Measurements from ENCODE around the gene LDB2.

Gene LDB2

DNA sequence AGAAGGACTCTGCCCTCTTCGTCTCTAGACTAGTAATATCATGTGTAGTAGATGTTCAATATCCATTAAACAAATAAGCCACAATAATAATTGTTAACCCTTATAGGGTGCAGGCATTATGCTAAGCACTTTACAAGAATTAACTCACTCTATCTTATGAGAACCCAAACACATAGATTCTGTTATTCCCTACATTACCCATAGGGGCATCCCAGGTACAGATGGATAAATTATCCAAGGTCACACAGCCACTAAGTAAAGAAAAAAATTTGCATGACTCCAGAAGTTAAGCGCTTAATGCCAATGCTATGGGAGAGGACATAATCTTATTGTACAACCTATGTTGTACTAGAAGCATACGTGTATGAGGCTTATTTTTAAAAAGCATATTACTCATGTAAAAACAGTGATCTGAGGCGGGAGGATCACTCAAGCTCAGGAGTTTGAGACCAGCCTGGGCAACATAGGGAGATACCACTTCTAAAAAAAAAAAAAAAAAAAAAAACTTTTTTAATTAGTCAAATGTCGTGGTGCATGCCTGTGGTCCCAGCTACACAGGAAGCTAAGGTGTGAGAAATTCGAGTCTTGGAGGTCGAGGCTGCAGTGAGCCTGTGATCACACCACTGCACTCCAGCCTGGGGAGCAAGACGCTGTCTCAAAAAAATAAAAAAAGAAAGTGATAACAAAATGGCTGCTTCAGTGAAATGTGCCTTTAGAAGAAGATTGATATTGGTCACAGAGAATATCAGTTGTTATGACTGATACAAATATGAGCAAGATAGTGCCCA, 13.6 kb downstream of the LDB2 start:
- no peak for DNase-seq (ENCODE audit: low read depth, low spot score)

DNA sequence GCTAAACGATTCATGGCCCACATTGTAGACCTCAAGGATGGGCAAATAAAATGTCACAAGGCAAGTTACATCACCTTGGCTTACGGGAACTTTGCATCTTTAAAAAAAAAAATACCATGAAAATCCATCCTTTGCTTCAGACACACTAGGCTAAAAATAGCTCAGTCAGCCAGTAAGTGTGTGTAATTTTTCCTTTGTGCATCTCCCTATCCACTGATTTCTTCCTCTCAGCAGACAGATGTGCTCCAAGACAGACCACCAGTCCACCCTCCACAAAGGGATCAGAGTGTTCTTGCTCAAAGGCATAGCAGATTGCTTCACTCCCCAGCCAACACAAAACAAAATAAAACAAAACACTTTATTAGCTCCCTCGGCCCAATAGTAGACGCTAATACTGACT, 14.6 kb downstream of the LDB2 start:
- no peak for DNase-seq (ENCODE audit: low read depth, low spot score)

DNA sequence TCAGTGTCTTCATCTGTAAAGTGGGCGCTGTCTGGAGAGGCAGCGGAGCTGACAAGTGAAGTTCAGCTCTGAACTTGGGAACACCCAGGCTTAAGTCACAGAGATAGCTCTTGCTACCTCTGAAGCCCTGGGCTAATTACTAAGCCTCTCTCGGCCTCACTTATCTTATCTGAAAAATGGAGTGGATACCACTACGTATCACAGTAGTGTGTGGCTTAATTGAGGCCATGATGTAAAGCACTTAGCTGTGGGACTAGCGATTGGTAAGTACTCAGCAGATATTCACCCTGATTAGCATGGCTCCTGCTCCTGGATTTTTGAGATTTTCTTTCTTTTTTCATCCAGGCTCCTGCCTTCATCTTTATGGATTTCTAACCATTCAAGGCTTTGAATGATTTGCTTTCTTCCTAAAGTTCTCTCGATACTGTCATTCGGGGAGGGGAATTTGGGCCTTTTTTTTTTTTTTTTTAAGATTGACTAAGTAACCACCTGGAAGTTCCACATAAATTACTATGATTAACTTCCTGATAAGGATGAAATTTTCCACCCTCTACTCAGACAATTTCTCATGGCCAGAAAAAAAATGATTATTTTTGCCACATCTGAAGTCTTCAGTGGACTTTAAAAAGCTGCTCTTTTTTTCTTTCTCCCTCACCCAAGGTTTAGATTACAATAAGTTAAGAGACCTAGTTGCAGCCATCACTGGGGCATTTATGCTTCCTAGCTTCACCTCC, 17.1 kb downstream of the LDB2 start:
- no peak for DNase-seq (ENCODE audit: low read depth, low spot score)

DNA sequence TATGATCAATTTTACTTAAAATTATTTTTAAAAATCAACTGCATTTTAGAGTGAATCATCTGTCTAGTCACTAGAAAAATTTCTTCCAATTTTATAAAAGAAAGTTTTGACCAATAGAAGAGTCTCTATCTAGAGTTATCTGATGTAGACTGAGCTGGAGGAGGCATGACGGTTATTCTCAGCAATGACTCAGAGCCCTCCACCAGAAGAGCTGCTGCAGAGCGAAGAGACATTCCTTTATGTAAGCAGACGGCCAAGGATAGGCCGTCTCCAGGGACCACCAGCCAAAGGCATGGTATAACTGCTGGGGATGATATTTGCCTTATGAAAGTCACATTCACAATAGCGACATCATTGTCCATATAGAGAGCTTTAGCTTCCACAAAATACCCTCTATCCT, 23.0 kb downstream of the LDB2 start:
- DNase-seq (ENCODE audit: low read depth, low spot score): no peak

DNA sequence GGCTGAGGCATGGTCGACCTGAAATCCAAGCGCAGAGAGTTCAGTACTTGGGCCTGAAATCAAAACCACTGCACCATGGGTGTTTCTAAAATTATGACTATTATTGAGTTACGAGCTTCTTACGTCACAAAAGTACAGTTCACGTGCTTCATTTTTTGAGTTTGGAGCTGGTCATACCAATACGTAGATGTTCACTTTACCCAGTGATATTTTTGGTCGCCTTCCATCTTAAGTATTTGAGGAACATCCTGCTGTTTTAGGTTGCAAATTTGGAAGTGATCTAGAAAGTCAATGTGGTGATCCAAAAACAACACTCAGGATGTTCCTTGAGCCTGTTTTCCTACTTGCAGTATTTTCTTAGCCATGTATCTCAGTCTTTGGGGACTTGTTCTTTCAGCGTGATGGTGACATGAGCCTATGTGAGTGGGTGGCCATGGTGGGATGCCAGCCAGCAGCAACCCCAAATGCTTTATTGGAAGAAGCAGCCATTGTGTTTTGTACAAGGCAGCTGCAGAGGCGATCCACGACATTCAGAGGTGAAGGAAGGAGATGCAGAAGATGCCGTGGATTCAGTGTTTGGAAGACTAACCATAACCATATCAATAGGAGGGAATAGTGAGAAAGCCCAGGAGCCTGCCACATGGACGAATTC, 28.7 kb downstream of the LDB2 start:
- no peak for DNase-seq (ENCODE audit: low read depth, low spot score)

DNA sequence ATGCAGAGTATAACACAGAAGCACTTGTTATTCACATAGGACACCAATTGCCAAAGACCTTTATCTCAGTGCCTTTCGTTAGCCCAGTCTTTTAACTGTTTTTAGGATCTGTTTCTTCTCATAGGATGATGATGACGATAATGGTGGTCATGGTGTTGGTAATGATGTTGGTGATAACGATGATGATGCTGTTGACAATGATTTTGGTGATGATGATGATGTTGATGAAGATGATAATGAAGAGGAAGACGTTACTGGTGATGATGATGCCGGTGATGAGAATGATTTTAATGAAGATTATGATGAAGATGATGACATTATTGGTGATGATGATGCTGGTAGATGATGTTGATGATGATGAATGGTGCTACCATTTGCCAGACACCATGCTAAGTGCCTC, 29.8 kb downstream of the LDB2 start:
- DNase-seq (ENCODE audit: low read depth, low spot score): no peak

DNA sequence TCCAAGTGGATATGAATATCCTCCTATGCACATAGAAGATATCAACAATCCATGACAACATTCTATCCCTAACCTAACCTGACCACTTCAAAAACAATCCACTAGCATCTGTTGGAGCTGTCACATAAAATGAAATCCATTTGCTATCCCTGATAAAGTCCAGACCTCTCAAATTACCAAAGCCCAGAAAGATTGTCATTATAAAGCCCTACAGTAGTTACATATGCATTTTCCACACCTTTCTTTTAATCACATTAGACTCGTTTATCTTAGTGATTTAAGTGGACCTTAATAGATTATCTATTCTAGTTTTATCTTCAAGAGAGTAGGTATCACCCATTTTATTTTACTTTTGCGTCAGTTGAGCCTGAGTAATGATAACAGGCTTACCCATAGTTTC, 30.6 kb downstream of the LDB2 start:
- no peak for DNase-seq (ENCODE audit: low read depth, low spot score)

DNA sequence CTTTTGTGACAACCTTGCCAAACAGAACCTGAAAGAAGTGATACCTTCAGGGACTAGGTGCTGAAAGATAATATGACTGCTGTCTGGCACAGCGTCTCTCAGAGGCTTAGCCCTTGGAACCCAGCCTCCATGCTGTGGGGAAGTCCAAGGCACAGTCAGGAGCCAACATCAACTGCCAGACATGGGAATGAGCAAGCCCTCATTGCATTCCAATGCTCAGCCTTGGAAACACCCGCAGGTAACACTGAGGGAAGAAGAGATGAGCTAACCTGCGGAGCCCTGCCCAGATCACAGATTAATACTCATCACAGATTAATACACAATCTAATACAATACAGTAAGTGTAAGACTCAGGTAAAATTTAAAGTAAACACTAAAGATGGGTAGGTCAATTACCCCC, 31.5 kb downstream of the LDB2 start:
- no peak for DNase-seq (ENCODE audit: low read depth, low spot score)

DNA sequence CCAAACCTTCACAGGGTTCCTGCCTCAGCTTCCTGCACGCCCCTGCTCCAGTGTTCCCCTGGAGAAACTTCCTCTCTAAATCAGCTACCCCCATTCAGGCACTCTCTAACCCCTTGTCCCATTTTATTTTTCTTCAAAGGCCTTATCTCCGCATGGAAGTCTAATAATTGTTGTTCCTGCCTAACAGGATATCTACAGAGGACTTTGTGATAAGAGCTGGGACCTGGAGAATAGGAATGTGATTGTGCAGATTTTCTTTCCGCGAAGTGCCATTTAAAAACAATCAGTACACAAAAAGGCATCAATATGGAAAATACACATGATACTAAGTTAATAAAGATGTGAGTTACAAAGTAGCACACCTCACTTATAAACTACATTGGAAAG, 32.6 kb downstream of the LDB2 start:
- no peak for DNase-seq (ENCODE audit: low read depth, low spot score)

DNA sequence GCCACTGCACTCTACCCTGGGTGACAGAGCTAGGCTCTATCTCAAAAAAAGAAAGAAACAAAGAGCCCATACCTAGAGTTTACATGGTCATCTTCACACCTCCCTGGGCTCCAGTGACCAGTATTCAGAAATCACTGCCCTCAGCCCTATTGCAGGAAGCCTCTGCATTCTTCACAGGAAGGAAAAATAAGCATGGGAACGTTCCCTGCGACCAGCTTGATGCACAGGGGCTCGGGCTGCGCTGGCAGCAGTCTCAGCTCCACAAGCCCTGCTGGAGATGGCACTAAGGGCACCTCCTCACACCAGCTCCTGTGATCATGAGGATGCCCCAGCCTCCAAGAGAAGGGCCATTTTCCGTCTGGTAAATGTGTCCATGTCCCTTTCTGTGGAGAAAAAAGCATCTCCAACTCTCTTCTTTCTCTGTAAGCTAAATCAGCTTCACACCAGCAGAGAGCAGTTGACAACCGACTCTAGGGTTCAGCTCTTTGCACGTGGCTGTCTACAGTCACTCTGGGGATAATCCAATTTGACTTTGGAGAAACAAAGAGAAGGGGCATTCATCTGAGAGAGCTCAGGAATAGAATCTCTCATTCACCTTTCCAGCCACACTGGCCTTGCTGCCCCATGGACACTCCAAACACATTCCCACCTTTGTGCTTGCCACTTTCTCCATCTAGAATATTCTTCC, 33.1 kb downstream of the LDB2 start:
- no peak for DNase-seq (ENCODE audit: low read depth, low spot score)

DNA sequence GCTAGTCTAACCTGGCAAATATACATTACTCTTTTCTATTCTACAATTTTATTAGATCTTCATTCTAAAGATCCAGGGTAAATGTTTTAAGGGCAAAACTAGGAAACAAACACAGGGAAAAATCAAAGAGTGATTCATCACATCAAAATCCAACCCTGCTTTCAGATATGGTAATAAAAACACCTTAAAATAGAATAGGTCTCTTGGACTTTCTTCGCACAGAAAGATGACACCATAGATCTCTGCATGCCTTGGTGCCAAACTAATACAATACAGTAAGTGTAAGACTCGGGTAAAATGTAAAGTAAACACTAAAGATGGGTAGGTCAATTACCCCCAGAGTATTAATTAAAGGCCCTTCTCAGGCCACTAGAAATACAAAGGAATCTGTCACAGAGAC, 34.2 kb downstream of the LDB2 start:
- DNase-seq (ENCODE audit: low read depth, low spot score): no peak

DNA sequence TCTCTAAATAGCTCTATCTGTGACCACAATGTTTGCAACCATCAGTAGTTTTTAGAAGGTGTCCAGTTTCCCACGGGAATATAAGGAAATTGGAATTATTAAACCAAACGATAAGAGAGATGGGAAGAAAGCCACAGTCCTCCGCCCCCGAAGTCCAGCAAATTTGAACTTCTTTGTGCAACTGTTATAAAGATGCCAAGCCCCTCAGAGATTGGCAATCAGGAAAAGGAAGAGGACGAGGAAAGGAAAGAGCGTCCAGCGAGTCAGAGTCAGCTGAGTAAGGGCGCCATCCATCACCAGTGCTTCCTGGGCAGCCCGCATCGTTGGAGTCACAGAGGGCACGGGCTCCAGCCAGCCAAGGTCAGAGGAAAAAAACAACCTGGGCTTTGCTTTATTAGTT, 35.7 kb downstream of the LDB2 start:
- no peak for DNase-seq (ENCODE audit: low read depth, low spot score)

DNA sequence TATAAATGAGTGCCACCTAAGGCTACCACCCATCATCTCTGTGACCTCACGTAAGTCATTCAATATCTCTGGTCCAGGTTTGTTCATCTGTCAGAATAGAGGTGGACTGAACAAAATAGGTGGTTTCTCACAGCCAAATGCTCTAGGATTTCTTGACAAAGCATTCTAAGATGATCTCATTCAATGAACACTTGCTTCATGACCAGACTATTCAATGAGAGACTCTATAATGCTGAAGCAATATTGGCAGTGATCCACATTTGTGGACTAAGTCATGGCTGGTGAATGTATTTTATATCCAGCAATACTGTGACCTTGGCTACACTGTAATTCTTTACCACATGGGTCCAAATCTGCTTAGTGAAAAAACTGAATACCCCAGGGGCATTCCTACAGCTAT, 37.9 kb downstream of the LDB2 start:
- no peak for DNase-seq (ENCODE audit: low read depth, low spot score)

DNA sequence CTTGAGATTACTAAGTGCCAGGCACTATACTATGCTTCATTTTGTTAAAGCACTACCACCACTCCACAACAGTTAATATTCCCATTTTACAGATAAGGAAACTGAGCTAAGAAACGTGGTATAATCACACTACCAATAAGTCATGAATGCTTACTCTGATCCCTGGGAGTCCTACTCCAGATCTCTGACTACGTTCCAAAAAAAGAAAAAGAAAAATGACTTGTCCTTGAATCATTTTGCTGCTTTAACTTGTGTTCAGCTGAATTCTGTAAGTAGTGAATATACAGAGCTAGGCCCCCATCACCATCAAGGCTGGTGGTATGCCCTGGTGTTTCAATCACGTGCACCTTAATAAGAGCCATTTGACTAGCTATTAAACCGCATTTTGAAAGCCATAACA, 39.4 kb downstream of the LDB2 start:
- DNase-seq (ENCODE audit: low read depth, low spot score): no peak

DNA sequence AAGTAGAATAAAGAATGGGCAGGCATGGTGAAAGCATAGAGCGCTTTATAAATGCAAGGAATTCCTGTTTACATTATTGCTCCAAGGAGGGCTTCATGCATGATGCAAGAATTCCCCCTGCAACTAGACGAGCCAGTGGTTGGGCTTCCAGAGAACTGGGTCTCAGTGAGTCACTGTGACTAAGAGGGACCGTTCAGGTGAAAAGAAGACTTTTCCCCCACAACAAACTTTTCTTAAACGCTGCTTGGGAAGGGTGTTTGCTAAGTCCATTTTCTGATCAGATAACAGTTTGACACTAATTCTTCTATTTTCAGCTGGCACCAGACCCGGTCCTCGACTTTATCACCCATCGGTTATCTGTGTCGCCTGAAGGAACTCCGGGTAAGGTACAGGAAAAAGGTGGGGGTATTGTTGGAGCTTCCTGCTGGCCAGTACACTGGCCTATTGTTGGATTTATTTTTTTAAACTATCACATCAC, 40.1 kb downstream of the LDB2 start:
- DNase-seq (ENCODE audit: low read depth, low spot score): peak; percentile 23

DNA sequence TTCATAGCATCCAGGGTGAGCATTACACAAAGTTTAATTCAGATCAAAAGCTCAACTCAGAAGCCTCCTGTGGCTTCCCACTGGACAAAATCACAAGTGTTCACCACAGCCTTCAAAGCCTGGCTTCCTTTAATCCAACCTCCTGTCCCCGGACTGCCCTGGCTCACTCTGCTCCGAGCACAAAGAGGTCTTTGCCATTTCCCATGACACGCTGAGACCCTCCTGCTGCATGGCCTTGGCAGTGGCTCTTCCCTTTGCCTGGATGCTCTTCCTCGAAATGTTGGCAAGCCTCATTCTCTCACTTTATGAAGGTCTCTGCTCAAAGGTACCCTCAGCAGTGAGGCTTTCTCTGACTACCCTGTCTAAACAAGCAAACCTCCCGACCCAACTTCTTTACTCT, 41.0 kb downstream of the LDB2 start:
- no peak for DNase-seq (ENCODE audit: low read depth, low spot score)

DNA sequence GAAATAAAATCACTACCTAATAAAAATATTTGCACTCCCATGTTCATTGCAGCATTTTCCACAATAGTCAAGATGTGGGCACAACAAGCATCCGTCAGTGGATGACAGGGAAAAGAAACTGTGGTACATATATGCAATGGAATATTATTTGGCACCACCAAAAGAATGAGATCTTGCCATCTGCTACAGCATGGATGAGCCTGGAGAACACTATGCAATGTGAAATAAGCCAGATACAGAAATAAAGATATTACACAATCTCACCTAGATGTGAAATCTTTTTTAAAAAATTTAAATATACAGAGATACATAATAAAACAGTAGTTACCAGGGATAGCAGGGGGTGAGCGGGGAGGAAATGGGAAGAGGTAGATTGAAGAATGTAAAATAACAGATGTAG, 44.8 kb downstream of the LDB2 start:
- DNase-seq (ENCODE audit: low read depth, low spot score): no peak

DNA sequence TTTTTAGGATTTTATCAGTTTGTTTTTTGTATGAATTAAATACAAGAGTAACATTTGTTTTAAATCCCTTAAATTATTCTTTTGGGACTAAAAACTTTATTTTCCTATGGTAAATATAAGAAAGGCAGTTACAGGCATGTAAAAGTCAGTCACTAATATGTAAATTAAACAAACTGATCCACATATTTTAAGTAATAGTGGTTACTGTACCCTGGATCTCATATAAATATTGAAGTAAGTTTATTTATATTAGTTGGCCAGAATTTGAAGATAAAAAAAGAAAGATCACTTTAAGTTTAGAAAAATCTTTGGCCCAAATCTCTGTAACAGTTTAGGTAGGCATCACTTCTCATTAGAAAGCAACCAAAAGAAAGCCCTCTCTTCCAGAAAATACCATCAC, 45.8 kb downstream of the LDB2 start:
- DNase-seq (ENCODE audit: low read depth, low spot score): no peak

DNA sequence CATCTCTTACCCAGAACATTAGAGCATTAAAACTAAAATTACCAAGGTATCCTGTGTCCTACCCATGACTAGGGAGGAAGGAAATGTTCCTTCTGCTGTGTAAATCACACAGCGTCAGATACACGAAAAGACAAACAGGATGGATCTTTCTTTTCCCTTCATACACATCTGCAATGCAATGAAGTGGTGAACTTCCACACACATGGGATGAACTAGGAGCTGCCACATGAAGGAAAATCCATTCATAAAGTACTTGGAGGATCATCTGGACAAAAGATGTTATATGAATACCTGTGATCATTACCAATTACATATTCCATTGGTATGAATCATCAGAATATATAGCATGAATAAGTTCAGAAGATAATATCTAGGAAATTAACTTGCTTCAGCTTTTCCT, 46.2 kb downstream of the LDB2 start:
- no peak for DNase-seq (ENCODE audit: low read depth, low spot score)

DNA sequence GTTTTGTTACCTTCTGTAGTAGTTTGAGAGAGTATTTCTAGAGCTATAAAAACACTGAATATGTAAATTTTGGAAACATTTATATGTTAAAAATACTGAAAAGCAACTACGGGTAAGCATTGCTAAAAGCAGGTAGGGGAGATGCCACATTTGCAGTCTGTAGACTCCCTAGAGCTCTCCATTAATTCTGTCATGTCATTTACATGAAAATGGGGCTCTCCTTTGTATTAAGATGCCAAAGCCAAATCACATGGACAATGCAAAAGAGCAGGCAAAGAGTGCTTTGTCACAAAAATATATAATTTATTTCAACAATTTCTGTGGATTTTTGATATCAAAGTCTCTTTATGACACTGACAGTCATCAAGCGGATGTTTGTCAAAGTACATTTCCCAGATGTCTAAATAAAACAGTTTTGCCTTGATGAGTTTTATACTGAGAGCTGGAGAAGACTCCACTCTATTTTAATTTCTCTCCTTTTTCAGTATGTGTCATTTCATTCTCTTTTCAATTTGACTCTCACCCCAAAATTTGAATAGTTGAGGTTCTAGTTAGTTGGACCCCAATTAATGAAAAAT, 51.8 kb downstream of the LDB2 start:
- no peak for DNase-seq (ENCODE audit: low read depth, low spot score)

DNA sequence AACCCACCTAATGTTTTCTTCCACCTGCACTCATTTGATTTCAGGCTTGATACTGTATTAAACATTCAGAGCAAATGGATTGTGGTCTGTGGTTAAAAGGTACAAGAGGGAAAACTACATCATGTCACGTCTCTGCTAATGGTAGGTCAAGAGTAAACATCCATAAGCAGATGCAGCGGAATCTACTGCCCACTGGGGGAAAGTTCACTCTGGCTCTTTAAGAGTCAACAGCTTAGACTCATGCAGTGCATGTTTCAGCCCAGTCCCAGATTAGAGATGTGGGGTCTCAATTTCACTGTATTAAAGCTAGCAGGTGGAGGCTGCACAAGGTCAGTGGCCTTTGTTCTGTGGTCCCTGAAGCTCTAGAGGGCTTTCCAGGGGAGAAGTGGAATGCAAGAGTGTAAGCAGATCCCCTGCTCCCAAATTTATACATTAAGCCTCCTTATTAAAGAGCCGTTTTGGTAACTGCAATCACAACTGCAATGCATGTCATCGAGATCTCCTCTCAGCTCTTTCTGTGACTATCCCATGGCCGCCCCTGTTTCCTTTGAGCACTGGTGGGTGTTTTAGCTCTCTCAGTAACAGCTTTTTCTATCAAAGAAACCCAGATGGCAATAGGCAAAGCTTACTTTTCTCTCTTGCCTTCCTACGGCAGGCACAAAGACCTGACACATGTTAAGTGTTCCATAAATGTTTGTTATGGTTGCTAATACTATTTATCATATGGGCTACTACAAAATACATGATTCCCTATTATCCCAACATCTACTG, 53.4 kb downstream of the LDB2 start:
- no peak for DNase-seq (ENCODE audit: low read depth, low spot score)

Data from iPS DF 19.7 (cell line).